Measurements from ENCODE around the gene MMP28.

MMP28 gene

DNA sequence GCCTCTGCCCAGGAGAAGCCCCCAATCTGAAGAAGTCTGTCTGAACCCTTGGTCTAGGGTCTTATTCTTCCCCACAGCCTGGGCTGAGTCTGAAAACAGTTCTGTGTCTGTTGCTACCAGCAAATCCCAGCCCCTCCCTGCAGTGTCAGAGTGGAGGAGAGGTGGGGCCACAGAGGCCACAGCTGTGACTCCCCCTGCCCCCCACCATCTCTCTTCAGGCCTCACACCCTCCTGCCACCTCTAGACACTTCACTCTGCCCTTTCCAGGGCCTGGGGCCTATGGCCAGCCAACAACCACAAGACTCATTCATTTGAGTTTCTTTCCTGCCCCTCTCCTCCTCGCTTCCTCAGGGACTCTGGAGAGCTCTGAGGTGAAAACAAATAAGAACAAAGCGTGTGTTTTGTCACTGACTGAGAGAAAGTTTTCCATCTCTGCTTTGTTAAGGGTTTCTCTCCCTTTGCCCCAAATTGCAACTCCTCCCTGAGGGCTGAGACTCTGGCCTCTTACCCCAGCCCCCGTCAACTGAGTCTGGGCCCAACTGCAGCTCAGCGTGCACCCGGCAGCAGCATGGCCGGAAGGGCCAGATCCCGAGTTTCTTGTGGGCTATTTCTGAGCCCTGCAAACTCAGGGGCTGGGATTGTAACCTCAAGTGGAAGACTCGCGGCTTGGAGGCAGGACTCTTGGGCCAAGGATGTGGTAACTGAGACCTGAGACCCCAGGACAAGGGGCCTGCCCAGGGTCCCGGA lies 21.6 kb downstream of the MMP28 start:
- Histone ChIP-seq H3K4me1 (ENCODE audit: control insufficient read depth, insufficient read depth, low read length) (peaks cover 42% of the 10 kb centered on the region), H3K4me3 (ENCODE audit: low read length) (no peak overlapping the region), H3K9me3 (ENCODE audit: control insufficient read depth, low read length) (no peaks in the 10 kb centered on the region), H3K9ac (ENCODE audit: low read length) (no peak overlapping the region), H3K27me3 (ENCODE audit: control insufficient read depth, insufficient read depth, low read length) (no peaks in the 10 kb centered on the region), H3K36me3 (ENCODE audit: control insufficient read depth, insufficient read depth, low read length) (no peaks in the 10 kb centered on the region)

DNA sequence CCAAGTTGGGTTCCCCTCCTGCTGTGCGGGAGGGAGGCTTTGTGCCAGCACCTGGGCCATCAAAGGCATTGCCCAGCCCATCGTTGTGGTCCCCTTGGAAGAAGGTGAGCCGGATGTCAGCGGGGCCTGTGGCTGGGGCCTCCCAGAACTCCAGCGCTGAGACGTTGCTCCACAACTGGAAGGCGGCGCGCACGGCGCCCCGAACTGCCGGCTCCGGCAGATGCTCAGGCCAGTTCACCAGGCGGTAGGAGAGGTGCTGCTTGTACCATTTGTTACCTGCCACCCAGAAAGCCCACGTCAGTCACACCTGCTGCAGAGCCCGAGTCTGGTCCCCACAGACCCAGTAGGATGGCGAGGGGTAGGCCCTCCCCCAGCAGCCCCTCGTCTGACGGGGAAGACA lies 22.3 kb downstream of the MMP28 start:
- H3K9ac ChIP-seq (ENCODE audit: low read length) = no peak overlapping the region
- no peak overlapping the region for H3K4me3 ChIP-seq (ENCODE audit: low read length)
- no peaks in the 10 kb centered on the region for H3K36me3 ChIP-seq (ENCODE audit: control insufficient read depth, insufficient read depth, low read length)
- no peaks in the 10 kb centered on the region for H3K9me3 ChIP-seq (ENCODE audit: control insufficient read depth, low read length)
- no peaks in the 10 kb centered on the region for H3K27me3 ChIP-seq (ENCODE audit: control insufficient read depth, insufficient read depth, low read length)
- peaks cover 42% of the 10 kb centered on the region for H3K4me1 ChIP-seq (ENCODE audit: control insufficient read depth, insufficient read depth, low read length)

DNA sequence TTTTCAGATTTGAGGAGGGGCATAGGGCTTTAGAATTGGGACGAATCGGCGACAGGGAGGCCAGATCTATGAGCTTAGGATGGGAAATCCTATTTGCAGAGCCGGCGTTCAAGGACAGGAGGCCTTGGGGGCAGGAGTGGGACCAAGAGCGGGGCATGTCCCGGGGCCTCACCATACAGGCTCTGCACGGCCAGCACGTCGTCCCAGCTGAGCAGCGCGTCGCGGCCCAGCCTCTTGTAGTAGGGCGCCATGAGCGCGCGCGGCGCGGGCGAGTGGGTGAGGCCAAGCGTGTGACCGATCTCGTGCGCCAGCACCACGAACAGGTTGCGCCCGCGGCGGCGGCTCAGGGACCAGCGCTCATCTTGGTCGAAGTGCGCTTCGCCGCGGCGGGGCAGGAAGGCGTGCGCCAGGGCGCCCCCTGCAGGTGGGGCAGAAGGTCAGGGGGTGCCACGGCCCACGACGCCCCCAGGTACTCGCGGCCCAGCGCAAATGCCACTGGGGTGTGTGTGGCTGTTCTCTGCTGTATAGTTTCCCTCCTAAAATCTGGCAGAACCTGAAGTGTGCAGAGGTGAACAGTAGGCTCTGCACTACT lies 25.4 kb downstream of the MMP28 start:
- Histone ChIP-seq H3K4me3 (ENCODE audit: low read length) (no peak overlapping the region), H3K36me3 (ENCODE audit: control insufficient read depth, insufficient read depth, low read length) (no peaks in the 10 kb centered on the region), H3K4me1 (ENCODE audit: control insufficient read depth, insufficient read depth, low read length) (peaks cover 22% of the 10 kb centered on the region), H3K9ac (ENCODE audit: low read length) (no peak overlapping the region), H3K9me3 (ENCODE audit: control insufficient read depth, low read length) (no peaks in the 10 kb centered on the region), H3K27me3 (ENCODE audit: control insufficient read depth, insufficient read depth, low read length) (no peaks in the 10 kb centered on the region)

DNA sequence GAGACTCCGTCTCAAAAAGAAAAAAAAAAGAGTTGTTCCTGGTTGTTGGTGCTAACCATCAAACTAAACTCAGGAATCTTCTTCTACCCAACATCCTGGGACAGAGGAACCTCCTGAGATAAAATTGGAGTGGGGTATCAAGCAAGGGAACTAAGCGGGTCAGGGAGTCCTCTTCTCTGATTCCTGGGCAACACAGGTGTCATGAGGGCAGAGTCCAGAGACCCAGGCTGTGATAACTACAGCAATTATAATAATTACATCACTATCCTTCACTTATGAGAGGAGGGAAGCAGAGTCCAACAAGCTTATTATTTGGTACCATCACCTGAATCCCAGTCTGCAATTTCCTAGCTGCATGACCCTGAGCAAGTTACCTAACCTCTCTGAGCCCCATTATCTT lies 26.6 kb downstream of the MMP28 start:
- no peak overlapping the region for H3K9ac ChIP-seq (ENCODE audit: low read length)
- peaks cover 20% of the 10 kb centered on the region for H3K4me1 ChIP-seq (ENCODE audit: control insufficient read depth, insufficient read depth, low read length)
- no peaks in the 10 kb centered on the region for H3K27me3 ChIP-seq (ENCODE audit: control insufficient read depth, insufficient read depth, low read length)
- no peak overlapping the region for H3K4me3 ChIP-seq (ENCODE audit: low read length)
- no peaks in the 10 kb centered on the region for H3K36me3 ChIP-seq (ENCODE audit: control insufficient read depth, insufficient read depth, low read length)
- H3K9me3 ChIP-seq (ENCODE audit: control insufficient read depth, low read length) = no peaks in the 10 kb centered on the region

DNA sequence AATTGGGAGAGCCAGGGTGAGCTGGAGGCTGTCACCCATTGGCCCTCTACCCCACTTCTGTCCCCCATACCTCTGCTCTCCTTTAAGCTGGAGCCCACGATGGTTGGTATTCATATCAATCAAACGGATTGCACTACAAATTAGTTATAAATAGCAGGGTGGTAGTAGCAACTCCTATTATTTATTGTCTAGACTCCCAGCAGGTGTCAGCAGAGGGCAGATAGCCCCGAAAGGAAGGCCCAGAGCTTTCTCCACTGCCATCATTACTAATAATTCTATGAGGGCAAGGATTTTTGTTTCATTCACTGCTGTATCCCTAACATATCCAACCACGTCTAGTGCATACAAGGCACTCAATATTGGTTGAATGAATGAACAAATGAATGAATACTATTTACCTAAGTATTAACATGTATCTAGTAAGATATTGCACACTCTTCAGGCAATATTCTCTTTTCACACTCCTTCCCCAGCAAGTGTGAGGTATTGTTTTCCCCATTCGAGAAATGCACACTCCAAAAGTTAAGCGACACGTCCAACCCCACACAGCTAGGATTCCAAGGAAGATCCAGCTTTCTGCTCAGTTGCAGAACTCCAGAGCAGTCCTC lies 28.4 kb downstream of the MMP28 start:
- no peak overlapping the region for H3K9ac ChIP-seq (ENCODE audit: low read length)
- H3K4me3 ChIP-seq (ENCODE audit: low read length) = no peak overlapping the region
- H3K36me3 ChIP-seq (ENCODE audit: control insufficient read depth, insufficient read depth, low read length) = no peaks in the 10 kb centered on the region
- no peaks in the 10 kb centered on the region for H3K9me3 ChIP-seq (ENCODE audit: control insufficient read depth, low read length)
- H3K27me3 ChIP-seq (ENCODE audit: control insufficient read depth, insufficient read depth, low read length) = no peaks in the 10 kb centered on the region
- H3K4me1 ChIP-seq (ENCODE audit: control insufficient read depth, insufficient read depth, low read length) = peaks cover 19% of the 10 kb centered on the region

DNA sequence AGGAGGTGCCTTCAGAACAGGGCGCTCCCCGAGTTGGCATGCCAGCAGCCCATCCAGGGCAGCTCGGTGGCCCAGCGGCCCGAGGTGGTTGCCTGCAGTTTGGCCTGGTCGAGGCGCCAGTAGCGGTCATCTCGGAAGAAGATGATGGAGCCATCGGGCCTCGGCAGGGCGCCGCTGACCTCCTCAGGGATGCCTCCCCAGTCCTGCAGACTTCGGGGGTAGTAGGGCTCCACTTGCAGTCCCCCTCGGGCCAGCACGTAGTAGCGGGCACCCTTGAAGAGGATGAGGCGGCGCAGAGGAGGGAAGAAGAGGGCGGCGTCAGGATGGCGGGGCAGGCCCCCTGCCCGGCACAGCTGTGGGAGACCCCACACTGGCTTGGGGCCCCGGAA lies 29.0 kb downstream of the MMP28 start:
- H3K4me1 ChIP-seq (ENCODE audit: control insufficient read depth, insufficient read depth, low read length) = peaks cover 19% of the 10 kb centered on the region
- H3K9ac ChIP-seq (ENCODE audit: low read length) = no peak overlapping the region
- no peaks in the 10 kb centered on the region for H3K9me3 ChIP-seq (ENCODE audit: control insufficient read depth, low read length)
- no peaks in the 10 kb centered on the region for H3K27me3 ChIP-seq (ENCODE audit: control insufficient read depth, insufficient read depth, low read length)
- H3K4me3 ChIP-seq (ENCODE audit: low read length) = no peak overlapping the region
- no peaks in the 10 kb centered on the region for H3K36me3 ChIP-seq (ENCODE audit: control insufficient read depth, insufficient read depth, low read length)

DNA sequence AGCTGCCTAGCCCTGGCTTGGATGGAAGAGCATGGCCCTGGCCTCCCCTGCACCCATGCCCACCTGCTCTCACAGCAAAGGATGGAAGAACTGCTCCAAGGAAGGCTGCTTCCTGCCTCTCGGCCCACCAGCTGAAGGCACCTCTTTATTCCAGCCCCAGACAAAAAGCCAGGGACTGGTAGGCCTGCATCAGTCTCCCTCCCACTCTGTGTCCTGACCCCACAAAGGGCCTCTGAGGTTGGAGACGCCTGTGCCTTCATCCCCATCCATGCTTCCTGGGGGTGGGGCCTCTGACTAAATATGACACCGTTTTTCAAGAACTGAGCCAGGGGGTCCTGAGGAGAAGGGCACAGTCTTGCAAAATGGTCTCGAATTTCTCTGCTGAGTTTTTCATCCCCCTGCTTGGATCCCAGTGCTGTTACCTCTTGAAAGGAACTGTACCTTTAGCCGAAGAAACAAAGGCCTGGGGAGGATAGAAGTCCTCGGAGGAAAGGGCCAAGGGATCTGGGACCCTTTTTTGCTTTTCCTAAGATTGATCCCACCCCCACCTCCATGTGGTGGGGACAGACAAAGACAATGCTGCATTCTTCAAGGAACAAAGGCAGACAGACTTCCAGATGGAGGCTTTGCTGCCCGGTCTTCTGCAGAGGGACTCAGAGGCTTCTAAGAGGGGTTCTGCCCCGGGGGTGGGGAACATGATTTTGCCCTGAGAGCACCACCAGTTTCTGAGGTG lies 29.5 kb downstream of the MMP28 start:
- no peak overlapping the region for H3K9ac ChIP-seq (ENCODE audit: low read length)
- H3K4me3 ChIP-seq (ENCODE audit: low read length) = no peak overlapping the region
- peaks cover 19% of the 10 kb centered on the region for H3K4me1 ChIP-seq (ENCODE audit: control insufficient read depth, insufficient read depth, low read length)
- no peaks in the 10 kb centered on the region for H3K27me3 ChIP-seq (ENCODE audit: control insufficient read depth, insufficient read depth, low read length)
- no peaks in the 10 kb centered on the region for H3K9me3 ChIP-seq (ENCODE audit: control insufficient read depth, low read length)
- H3K36me3 ChIP-seq (ENCODE audit: control insufficient read depth, insufficient read depth, low read length) = no peaks in the 10 kb centered on the region

DNA sequence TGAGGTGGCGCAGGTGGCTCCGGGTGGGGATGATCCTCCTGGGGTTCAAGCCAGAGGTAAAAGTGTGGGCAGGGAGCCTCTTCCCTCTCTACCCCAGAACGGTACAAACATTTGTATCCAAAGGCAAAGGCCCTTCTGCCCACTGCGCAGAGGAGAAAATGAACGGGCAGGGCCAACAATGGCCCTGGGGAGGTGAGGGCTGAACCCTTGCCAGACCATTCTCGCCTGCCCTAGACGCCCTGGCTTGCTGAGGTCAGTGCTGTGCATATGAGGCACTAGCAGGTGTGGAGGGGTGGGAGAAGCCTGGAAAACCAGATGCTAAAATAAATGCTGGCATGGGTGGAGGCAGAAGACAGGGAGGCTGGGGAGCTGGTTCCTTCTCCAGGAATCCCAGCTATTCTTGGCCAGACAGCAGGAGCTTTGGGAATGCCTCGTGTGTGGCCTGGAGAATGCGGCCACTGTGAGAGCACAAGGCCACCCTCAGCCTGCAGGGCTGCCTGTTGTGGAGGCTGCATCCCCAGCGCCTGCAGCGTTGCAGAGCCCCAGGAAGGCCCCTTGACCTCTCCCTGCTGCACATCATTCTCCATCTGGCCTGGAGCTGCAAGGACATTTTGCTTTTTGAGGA lies 30.2 kb downstream of the MMP28 start:
- H3K36me3 ChIP-seq (ENCODE audit: control insufficient read depth, insufficient read depth, low read length) = no peaks in the 10 kb centered on the region
- H3K4me3 ChIP-seq (ENCODE audit: low read length) = no peak overlapping the region
- H3K4me1 ChIP-seq (ENCODE audit: control insufficient read depth, insufficient read depth, low read length) = peaks cover 19% of the 10 kb centered on the region
- H3K9ac ChIP-seq (ENCODE audit: low read length) = peak overlapping the region; percentile 43
- no peaks in the 10 kb centered on the region for H3K27me3 ChIP-seq (ENCODE audit: control insufficient read depth, insufficient read depth, low read length)
- H3K9me3 ChIP-seq (ENCODE audit: control insufficient read depth, low read length) = no peaks in the 10 kb centered on the region

DNA sequence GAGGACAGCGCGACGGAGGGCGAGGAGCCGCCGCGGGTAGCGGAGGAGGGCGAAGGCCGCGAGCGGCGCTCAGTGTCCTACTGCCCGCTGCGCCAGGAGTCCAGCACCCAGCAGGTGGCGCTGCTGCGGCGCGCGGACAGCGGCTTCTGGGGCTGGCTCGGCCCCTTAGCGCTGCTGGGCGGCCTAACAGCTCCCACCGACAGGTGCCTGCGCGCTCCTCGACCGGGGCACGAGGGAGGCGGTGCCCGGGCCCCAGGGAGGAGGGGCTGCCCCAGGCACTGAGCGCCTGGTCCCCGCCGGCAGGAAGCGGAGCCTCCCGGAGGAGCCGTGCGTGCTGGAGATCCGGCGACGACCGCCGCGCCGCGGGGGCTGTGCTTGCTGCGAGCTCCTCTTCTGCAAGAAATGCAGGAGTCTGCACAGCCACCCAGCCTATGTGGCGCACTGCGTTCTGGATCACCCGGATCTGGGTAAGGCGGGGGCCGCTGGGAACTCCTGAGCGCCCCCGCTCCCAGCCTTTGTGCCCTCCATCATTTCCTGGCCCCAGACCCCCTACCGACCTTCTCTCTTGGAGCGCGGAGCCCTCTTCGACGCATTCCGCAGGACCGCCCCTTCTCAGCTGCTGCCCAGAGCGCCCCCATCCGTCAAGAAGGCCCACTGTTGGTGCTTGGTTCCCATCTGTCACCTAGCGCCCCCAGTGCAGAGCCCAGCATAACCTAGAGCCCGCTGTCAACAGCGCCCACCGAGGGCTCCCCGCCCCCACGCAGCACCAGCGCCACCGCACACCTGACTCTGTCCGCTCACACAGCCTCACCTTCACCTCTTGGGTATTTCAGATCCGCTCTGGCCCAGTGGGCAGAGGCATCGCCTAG lies 31.1 kb downstream of the MMP28 start:
- peak overlapping the region; percentile 50 for H3K4me3 ChIP-seq (ENCODE audit: low read length)

DNA sequence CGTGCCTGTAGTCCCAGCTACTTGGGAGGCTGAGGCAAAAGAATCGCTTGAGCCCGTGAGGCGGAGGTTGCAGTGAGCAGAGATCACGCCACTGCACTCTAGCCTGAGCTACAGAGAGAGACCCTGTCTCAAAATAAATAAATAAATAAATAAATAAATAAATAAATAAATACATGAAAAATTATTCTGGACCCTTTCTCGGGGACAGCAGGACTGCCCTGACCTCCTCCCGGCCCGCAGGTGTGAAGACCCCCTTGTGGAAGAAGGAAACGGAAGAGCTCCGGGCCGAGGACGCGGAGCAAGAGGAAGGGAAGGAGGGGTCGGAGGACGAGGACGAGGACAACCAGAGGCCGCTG lies 31.7 kb downstream of the MMP28 start:
- Histone ChIP-seq H3K4me1 (ENCODE audit: control insufficient read depth, insufficient read depth, low read length) (peaks cover 16% of the 10 kb centered on the region), H3K36me3 (ENCODE audit: control insufficient read depth, insufficient read depth, low read length) (no peaks in the 10 kb centered on the region), H3K27me3 (ENCODE audit: control insufficient read depth, insufficient read depth, low read length) (no peaks in the 10 kb centered on the region), H3K9ac (ENCODE audit: low read length) (peak overlapping the region; percentile 34), H3K4me3 (ENCODE audit: low read length) (no peak overlapping the region), H3K9me3 (ENCODE audit: control insufficient read depth, low read length) (no peaks in the 10 kb centered on the region)

More for the DNA sequence above, 31.1 kb downstream of the MMP28 start:
- Histone ChIP-seq H3K9ac (ENCODE audit: low read length) (peak overlapping the region; percentile 43), H3K36me3 (ENCODE audit: control insufficient read depth, insufficient read depth, low read length) (no peaks in the 10 kb centered on the region), H3K27me3 (ENCODE audit: control insufficient read depth, insufficient read depth, low read length) (no peaks in the 10 kb centered on the region), H3K4me1 (ENCODE audit: control insufficient read depth, insufficient read depth, low read length) (peaks cover 19% of the 10 kb centered on the region), H3K9me3 (ENCODE audit: control insufficient read depth, low read length) (no peaks in the 10 kb centered on the region)

DNA sequence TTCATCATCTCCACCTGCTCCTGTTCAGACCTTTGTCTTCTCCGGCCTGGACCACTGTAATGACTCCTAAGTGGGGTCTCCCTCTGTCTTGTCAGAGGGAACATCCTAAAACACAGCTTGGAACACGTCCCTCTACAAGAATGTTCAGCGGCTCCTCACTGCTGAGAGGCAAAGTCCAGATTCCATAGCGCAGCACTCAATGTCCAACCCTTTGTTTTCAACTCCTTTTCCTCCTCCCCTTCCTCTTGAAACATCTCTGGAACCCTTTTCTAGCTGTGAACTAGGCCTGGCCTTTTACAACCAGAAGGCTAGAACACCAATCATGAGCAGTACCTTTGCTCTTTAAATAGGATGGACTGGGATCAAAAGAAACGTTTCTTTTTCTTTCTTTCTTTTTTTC lies 33.8 kb downstream of the MMP28 start:
- Histone ChIP-seq H3K4me1 (ENCODE audit: control insufficient read depth, insufficient read depth, low read length) (peaks cover 16% of the 10 kb centered on the region), H3K27me3 (ENCODE audit: control insufficient read depth, insufficient read depth, low read length) (no peaks in the 10 kb centered on the region), H3K9me3 (ENCODE audit: control insufficient read depth, low read length) (no peaks in the 10 kb centered on the region), H3K4me3 (ENCODE audit: low read length) (no peak overlapping the region), H3K9ac (ENCODE audit: low read length) (no peak overlapping the region), H3K36me3 (ENCODE audit: control insufficient read depth, insufficient read depth, low read length) (no peaks in the 10 kb centered on the region)
